ENCODE results near the gene PMM1. TPM values are rescaled to one million over a fixed set of nuclear protein-coding genes. Genes with fewer than 3 reads are reported as not detected.

The PMM1 gene
- total RNA-seq, 1 donor from 2014 or later: 16.2 TPM

- intact Hi-C loops (cut with DNase I): no loop called here
- DNase-seq (ENCODE audit: missing footprints) (peak; percentile 14), ATAC-seq (no peak)
Observed at GRCh38 chr22:41528132-41528766, 61.4 kb downstream of the PMM1 start.

Other genes starting within 250 kb of the PMM1 start
- gene TEF, start 207.9 kb downstream of the PMM1 start, total RNA-seq: 23.5 TPM
- gene TOB2, start 143.0 kb downstream of the PMM1 start, total RNA-seq: 68.0 TPM
- gene PHF5A, start 121.1 kb downstream of the PMM1 start, total RNA-seq: 25.5 TPM
- gene ACO2, start 120.7 kb downstream of the PMM1 start, total RNA-seq: 810 TPM
- 20.1 TPM for gene POLR3H, start 45.4 kb downstream of the PMM1 start, total RNA-seq
- 265 TPM for gene CSDC2, start 28.8 kb downstream of the PMM1 start, total RNA-seq
- gene DESI1, start 31.2 kb upstream of the PMM1 start, total RNA-seq: 41.6 TPM
- 172 TPM for gene XRCC6, start 31.5 kb upstream of the PMM1 start, total RNA-seq
- gene SNU13, start 99.0 kb upstream of the PMM1 start, total RNA-seq: 216 TPM
- 0.41 TPM for gene MEI1, start 109.7 kb upstream of the PMM1 start, total RNA-seq
- gene CCDC134, start 210.8 kb upstream of the PMM1 start, total RNA-seq: 4.1 TPM
- gene SREBF2, start 243.3 kb upstream of the PMM1 start, total RNA-seq: 75.5 TPM

All from Right ventricle myocardium inferior (tissue), 1 donor.